ENCODE measurements around the gene SLC39A6.
"Not testable (repeated sequence)": the region's sequence is repeated elsewhere in the genome, so short reads cannot be mapped to it uniquely, and the experiment has no call there.

DNA sequence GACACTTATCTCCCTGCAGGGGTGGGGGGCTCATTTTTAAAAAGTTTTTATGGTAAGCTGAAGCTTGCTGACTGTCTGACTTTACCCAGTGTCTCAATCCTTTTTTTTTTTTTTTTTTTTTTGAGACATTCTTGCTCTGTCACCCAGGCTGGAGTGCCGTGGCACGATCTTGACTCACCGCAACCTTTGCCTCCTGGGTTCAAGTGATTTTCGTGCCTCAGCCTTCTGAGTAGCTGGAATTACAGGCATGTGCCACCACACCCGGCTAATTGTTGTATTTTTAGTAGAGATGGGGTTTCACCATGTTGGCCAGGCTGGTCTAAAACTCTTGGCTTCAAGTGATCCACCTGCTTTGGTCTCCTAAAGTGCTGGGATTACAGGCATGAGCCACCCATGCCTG is 37.0 kb downstream of the SLC39A6 start:
- TF ChIP-seq EZH2 (IDR thresholded peaks at IDR 0.05); POLR2AphosphoS5 (IDR thresholded peaks at IDR 0.05; ENCODE audit: borderline replicate concordance, low read depth, low read length); FOXP2 (optimal IDR thresholded peaks at IDR 0.05; ENCODE audit: control extremely low read depth, extremely low read length, insufficient read depth): not testable (repeated sequence)

Measured in SK-N-MC (cell line).